Testis (tissue), 3 donors: ENCODE data around the gene FBXL7. TPM values are rescaled to one million over a fixed set of nuclear protein-coding genes. Genes with fewer than 3 reads are reported as not detected.

Experiments used
- DNase-seq: peaks from one replicate; pipeline ENCODE4 v3.0.0-alpha.2; 2019
- H3K27ac ChIP-seq, 2 donors: fragments of 200-600 bp; sonication (generic); one replicate each; pipeline ENCODE4 v1.5.1; 2019
- H3K27me3 ChIP-seq: fragments of 200-600 bp; sonication (generic); one replicate; pipeline ENCODE4 v1.5.1; 2019
- H3K36me3 ChIP-seq: fragments of 200-600 bp; sonication (generic); one replicate; pipeline ENCODE4 v1.5.1; 2017; ENCODE audit warnings: low read depth; ENCODE audit errors: missing control alignments
- H3K4me1 ChIP-seq: fragments of 200-600 bp; sonication (generic); one replicate; pipeline ENCODE4 v1.5.1; 2019
- H3K4me3 ChIP-seq, 2 donors: fragments of 200-600 bp; sonication (generic); one replicate each; pipeline ENCODE4 v1.5.1; 2017 to 2019
- H3K9me3 ChIP-seq: fragments of 200-600 bp; sonication (generic); one replicate; pipeline ENCODE4 v1.5.1; 2017
- CTCF ChIP-seq, 3 experiments: fragments of 450-650 bp in 2 of 3; fragments of 200-600 bp in 1 of 3; sonication (generic) in 1 of 3; IDR thresholded peaks; one replicate each; pipeline ENCODE4 v1.5.1; 2016 to 2019; ENCODE audit warnings: antibody characterized with exemption in 3 of 3, mild to moderate bottlenecking in 2 of 3, moderate library complexity in 1 of 3
- POLR2A ChIP-seq: fragments of 450-650 bp; IDR thresholded peaks from one replicate; pipeline ENCODE4 v1.6.1; 2017; ENCODE audit warnings: antibody characterized with exemption, mild to moderate bottlenecking, moderate library complexity
- WGBS, 2 donors: methylation state at CpG; one replicate each; pipeline ENCODE4 v1.1.5; 2018; 5-methylcytosine and 5-hydroxymethylcytosine counted together
- intact Hi-C: fragments of 100-400 bp; cut with DNase I; formaldehyde crosslinking; loops from one replicate; pipeline ENCODE4 v1.15.1; 2023; ENCODE audit warnings: low total_unique reads
- polyA plus RNA-seq: library from polyadenylated mRNA; stranded (reverse); fragments of 350-450 nt; fragmentation: Illumina TruSeq; extraction: RNeasy Lipid Tissue Mini Kit (QIAGEN cat#74804); gene quantifications from one replicate; pipeline ENCODE4 v1.2.3, GENCODE V29; 2014; ENCODE audit warnings: low read depth, low replicate concordance; ENCODE audit not compliant: insufficient read depth
- total RNA-seq, 2 donors: library from RNA; depleted of rRNA; stranded (reverse); fragments of >200 nt; gene quantifications; one replicate each; pipeline ENCODE4 v1.2.3, GENCODE V29; 2016

Gene FBXL7
- total and polyA plus RNA-seq, 3 donors from 2014 or later: 9.8 to 17.3 (median 15.2) TPM

- Histone ChIP-seq H3K4me1 (peaks cover 5% of the 10 kb centered on the region), H3K27ac (no peak overlapping the region), H3K36me3 (no peaks in the 10 kb centered on the region), H3K4me3 (no peak overlapping the region), H3K9me3 (no peaks in the 10 kb centered on the region), H3K27me3 (no peaks in the 10 kb centered on the region)
- TF ChIP-seq CTCF (IDR thresholded peaks at IDR 0.05): no peak
- no peak for TF ChIP-seq POLR2A
- intact Hi-C loops: no loop called here
- no peak for DNase-seq
- WGBS, 2 donors: 80 to 93% methylated on average over 3 of the region's 3 CpGs
These were observed 187.4 kb downstream of the FBXL7 start for GRCh38 chr5:15687401-15687800.

- Histone ChIP-seq H3K27me3 (no peaks in the 10 kb centered on the region), H3K27ac (no peak overlapping the region)
- intact Hi-C loops: no loop called here
These were observed 189.9 kb downstream of the FBXL7 start for GRCh38 chr5:15689836-15690235.

GRCh38 chr5:15690611-15691010, 190.6 kb downstream of the FBXL7 start:
- Histone ChIP-seq H3K4me3 (no peak overlapping the region), H3K27me3 (no peaks in the 10 kb centered on the region), H3K27ac (no peak overlapping the region), H3K4me1 (peaks cover 22% of the 10 kb centered on the region), H3K36me3 (no peaks in the 10 kb centered on the region), H3K9me3 (no peaks in the 10 kb centered on the region)
- WGBS, 2 donors: 62 to 64% methylated on average over 1 of the region's 1 CpG
- no peak for DNase-seq
- intact Hi-C loops: no loop called here
- TF ChIP-seq POLR2A (no peak), CTCF (IDR thresholded peaks at IDR 0.05) (no peak)

More at GRCh38 chr5:15689836-15690235, 189.9 kb downstream of the FBXL7 start:
- no peak for DNase-seq
- Histone ChIP-seq H3K9me3 (no peaks in the 10 kb centered on the region), H3K36me3 (no peaks in the 10 kb centered on the region), H3K4me3 (no peak overlapping the region), H3K4me1 (peaks cover 14% of the 10 kb centered on the region)
- WGBS, 2 donors: 71 to 94% methylated on average over 1 of the region's 1 CpG
- TF ChIP-seq POLR2A: no peak
- TF ChIP-seq CTCF (IDR thresholded peaks at IDR 0.05): no peak

GRCh38 chr5:15691521-15691920, 191.5 kb downstream of the FBXL7 start:
- peaks cover 25% of the 10 kb centered on the region for H3K4me1 ChIP-seq
- intact Hi-C loops: no loop called here
- no peaks in the 10 kb centered on the region for H3K27me3 ChIP-seq
- H3K27ac ChIP-seq: no peak overlapping the region
- H3K4me3 ChIP-seq: no peak overlapping the region
- no peaks in the 10 kb centered on the region for H3K36me3 ChIP-seq
- no peak for DNase-seq
- 86% methylated on average over 5 of the region's 5 CpGs for WGBS, 2 donors
- no peaks in the 10 kb centered on the region for H3K9me3 ChIP-seq
- TF ChIP-seq POLR2A (no peak), CTCF (IDR thresholded peaks at IDR 0.05) (no peak)

GRCh38 chr5:15692706-15693381, 192.9 kb downstream of the FBXL7 start:
- WGBS, 2 donors: 65 to 78% methylated on average over 7 of the region's 7 CpGs
- DNase-seq: no peak
- H3K4me3 ChIP-seq: no peak overlapping the region
- no peaks in the 10 kb centered on the region for H3K27me3 ChIP-seq
- intact Hi-C loops: no loop called here
- TF ChIP-seq CTCF (IDR thresholded peaks at IDR 0.05) (no peak), POLR2A (no peak)
- H3K27ac ChIP-seq: no peak overlapping the region
- H3K4me1 ChIP-seq: peaks cover 25% of the 10 kb centered on the region
- H3K36me3 ChIP-seq: no peaks in the 10 kb centered on the region
- H3K9me3 ChIP-seq: no peaks in the 10 kb centered on the region
